IMR-90 (cell line): ENCODE data around the gene PRPS1. TPM values are rescaled to one million over a fixed set of nuclear protein-coding genes. Genes with fewer than 3 reads are reported as not detected.

Experiments used
- ATAC-seq: fragments of 200-7000 bp; cut with Tn5 transposase; 2 replicates; pipeline ENCODE4 v1.9.1; 2020; ENCODE audit warnings: low read depth, mild to moderate bottlenecking, moderate library complexity
- BruUV-seq: library from RNA; stranded (reverse); fragments of 400-500 nt; replicated peaks from 2 replicates; lab custom pipeline; 2021; lab: Mats Ljungman, UMichigan
- CTCF ChIA-PET: fragments of 300-600 bp; formaldehyde crosslinking; extraction: SDS; loops from one replicate; lab custom pipeline; 2021; ENCODE audit warnings: antibody characterized with exemption; lab: Yijun Ruan, JAX
- POLR2A ChIA-PET: fragments of 300-600 bp; sonication (Branson Sonifier 250); formaldehyde crosslinking; loops from one replicate; lab custom pipeline; 2022; ENCODE audit warnings: antibody characterized with exemption; ENCODE audit not compliant: unreplicated experiment; lab: Charles Lee
- DNase-seq: peaks from one replicate; pipeline ENCODE4 v3.0.0; 2013
- H2AFZ ChIP-seq: replicated peaks from 2 replicates; pipeline ENCODE3; 2013; ENCODE audit warnings: low read length, mild to moderate bottlenecking; ENCODE audit not compliant: poor library complexity
- H2AK5ac ChIP-seq: 2 replicates; pipeline ENCODE4 v1.6.1; 2013; ENCODE audit warnings: low read depth, low read length, inconsistent platforms
- H2AK9ac ChIP-seq: replicated peaks from 2 replicates; pipeline ENCODE3; 2013; ENCODE audit warnings: mild to moderate bottlenecking, low read depth, low read length, moderate library complexity; ENCODE audit not compliant: poor library complexity
- H2BK120ac ChIP-seq: 2 replicates; pipeline ENCODE4 v1.6.1; 2013; ENCODE audit warnings: low read depth, low read length, inconsistent platforms
- H2BK15ac ChIP-seq: 3 replicates; pipeline ENCODE4 v1.6.1; 2013; ENCODE audit warnings: low read depth, low read length, inconsistent platforms
- H2BK20ac ChIP-seq: 2 replicates; pipeline ENCODE4 v1.6.1; 2013; ENCODE audit warnings: low read depth, mild to moderate bottlenecking, inconsistent platforms, low read length, moderate library complexity
- H2BK5ac ChIP-seq: 2 replicates; pipeline ENCODE4 v1.6.1; 2013; ENCODE audit warnings: mild to moderate bottlenecking, low read depth, low read length, inconsistent platforms; ENCODE audit not compliant: poor library complexity, severe bottlenecking
- H3K14ac ChIP-seq: replicated peaks from 2 replicates; pipeline ENCODE4 v1.6.1; 2013; ENCODE audit warnings: low read depth, low read length, inconsistent platforms
- H3K18ac ChIP-seq: 2 replicates; pipeline ENCODE4 v1.6.1; 2013; ENCODE audit warnings: low read depth, low read length, control low read depth
- H3K23ac ChIP-seq: 2 replicates; pipeline ENCODE4 v1.6.1; 2013; ENCODE audit warnings: low read depth, low read length, inconsistent platforms
- H3K27ac ChIP-seq: 2 replicates; pipeline ENCODE4 v1.5.1; 2013; ENCODE audit warnings: mild to moderate bottlenecking, control low read depth, low read length; ENCODE audit not compliant: insufficient read depth
- H3K27me3 ChIP-seq: 2 replicates; pipeline ENCODE4 v1.6.1; 2013; ENCODE audit warnings: low read length; ENCODE audit not compliant: control insufficient read depth, insufficient read depth
- H3K36me3 ChIP-seq: 2 replicates; pipeline ENCODE4 v1.6.1; 2013; ENCODE audit warnings: low read length, mixed read lengths; ENCODE audit not compliant: control insufficient read depth, insufficient read depth
- H3K4ac ChIP-seq: 2 replicates; pipeline ENCODE4 v1.6.1; 2013; ENCODE audit warnings: low read depth, low read length, inconsistent platforms
- H3K4me1 ChIP-seq: 2 replicates; pipeline ENCODE4 v1.6.1; 2013; ENCODE audit warnings: low read length, mixed read lengths; ENCODE audit not compliant: control insufficient read depth, insufficient read depth
- H3K4me2 ChIP-seq: 2 replicates; pipeline ENCODE4 v1.6.1; 2013; ENCODE audit warnings: low read depth, mild to moderate bottlenecking, control low read depth, low read length, moderate library complexity
- H3K4me3 ChIP-seq: 2 replicates; pipeline ENCODE4 v1.5.1; 2013; ENCODE audit warnings: low read depth, mild to moderate bottlenecking, control low read depth, low read length, moderate library complexity; ENCODE audit not compliant: insufficient read depth
- H3K56ac ChIP-seq: 2 replicates; pipeline ENCODE4 v1.6.1; 2013; ENCODE audit warnings: low read length, inconsistent platforms; ENCODE audit not compliant: insufficient read depth; ENCODE audit errors: extremely low read depth
- H3K79me1 ChIP-seq, 2 experiments: 2 replicates each; pipeline ENCODE4 v1.6.1; 2013; ENCODE audit warnings: low read length in 2 of 2, inconsistent platforms in 1 of 2, low read depth in 1 of 2
- H3K9ac ChIP-seq: 2 replicates; pipeline ENCODE4 v1.6.1; 2013; ENCODE audit warnings: low read depth, low read length, control low read depth
- H3K9me1 ChIP-seq: 2 replicates; pipeline ENCODE4 v1.6.1; 2013; ENCODE audit warnings: low read length, inconsistent platforms; ENCODE audit not compliant: insufficient read depth
- H3K9me3 ChIP-seq: 2 replicates; pipeline ENCODE4 v1.6.1; 2013; ENCODE audit warnings: low read length; ENCODE audit not compliant: control insufficient read depth, insufficient read depth
- H4K20me1 ChIP-seq: 2 replicates; pipeline ENCODE4 v1.6.1; 2013; ENCODE audit warnings: low read length, inconsistent platforms; ENCODE audit not compliant: insufficient read depth
- H4K5ac ChIP-seq: 2 replicates; pipeline ENCODE4 v1.6.1; 2013; ENCODE audit warnings: mild to moderate bottlenecking, low read depth, low read length, control low read depth
- H4K8ac ChIP-seq, 2 experiments: 2 replicates each; pipeline ENCODE4 v1.6.1; 2013; ENCODE audit warnings: low read depth in 2 of 2, low read length in 2 of 2, control low read depth in 1 of 2, inconsistent platforms in 1 of 2
- H4K91ac ChIP-seq: 2 replicates; pipeline ENCODE4 v1.6.1; 2013; ENCODE audit warnings: low read depth, low read length, inconsistent platforms; ENCODE audit not compliant: insufficient read depth
- BHLHE40 ChIP-seq: fragments of 150-350 bp; IDR thresholded peaks from 2 replicates; pipeline ENCODE4 v1.6.1; 2016; ENCODE audit warnings: mild to moderate bottlenecking, low read depth, low read length
- CEBPB ChIP-seq: IDR thresholded peaks from 2 replicates; pipeline ENCODE4 v1.6.1; 2012; ENCODE audit warnings: low read depth, low read length, improper control_type of control experiment
- CTCF ChIP-seq: conservative IDR thresholded peaks from 2 replicates; pipeline ENCODE4 v1.5.1; 2012; ENCODE audit warnings: mild to moderate bottlenecking, low read depth, low read length, improper control_type of control experiment
- FOS ChIP-seq: fragments of 150-350 bp; IDR thresholded peaks from 2 replicates; pipeline ENCODE4 v1.6.1; 2016; ENCODE audit warnings: low read depth, low read length
- MAFK ChIP-seq: IDR thresholded peaks from 2 replicates; pipeline ENCODE4 v1.6.1; 2012; ENCODE audit warnings: low read depth, low read length, improper control_type of control experiment
- MAZ ChIP-seq: IDR thresholded peaks from 2 replicates; pipeline ENCODE4 v1.6.1; 2012; ENCODE audit warnings: low read depth, mild to moderate bottlenecking, low read length, improper control_type of control experiment, moderate library complexity, borderline replicate concordance
- MXI1 ChIP-seq: IDR thresholded peaks from 2 replicates; pipeline ENCODE4 v1.6.1; 2012; ENCODE audit warnings: low read depth, mild to moderate bottlenecking, low read length, moderate library complexity, borderline replicate concordance
- NFE2L2 ChIP-seq: fragments of 150-350 bp; IDR thresholded peaks from 2 replicates; pipeline ENCODE4 v1.6.1; 2016; ENCODE audit warnings: low read depth, mild to moderate bottlenecking, low read length
- RAD21 ChIP-seq: IDR thresholded peaks from 2 replicates; pipeline ENCODE4 v1.6.1; 2012; ENCODE audit warnings: low read length, improper control_type of control experiment
- RFX5 ChIP-seq: IDR thresholded peaks from 2 replicates; pipeline ENCODE4 v1.8.0; 2012; ENCODE audit warnings: low read depth, mild to moderate bottlenecking, low read length, moderate library complexity
- SMC3 ChIP-seq: fragments of 150-350 bp; IDR thresholded peaks from 2 replicates; pipeline ENCODE4 v1.6.1; 2016; ENCODE audit warnings: low read depth, mild to moderate bottlenecking, antibody characterized with exemption, low read length, moderate library complexity
- USF2 ChIP-seq: fragments of 150-350 bp; IDR thresholded peaks from 2 replicates; pipeline ENCODE4 v1.6.1; 2017; ENCODE audit warnings: mild to moderate bottlenecking, antibody characterized with exemption, low read length, low read depth
- WGBS, 2 experiments: methylation state at CpG; one replicate each; pipeline versions ENCODE4 v1.1.5 to v1.1.7; 2013; ENCODE audit warnings: missing lambda C conversion rate in 2 of 2; ENCODE audit not compliant: insufficient read length in 1 of 2; ENCODE audit errors: extremely low coverage in 2 of 2; 5-methylcytosine and 5-hydroxymethylcytosine counted together
- dilution Hi-C: fragments of 300-500 bp; cut with HindIII; formaldehyde crosslinking; loops from one replicate; pipeline ENCODE4 v1.14.3; 2018; ENCODE audit warnings: low sequenced_read_pairs; ENCODE audit not compliant: unreplicated experiment
- in situ Hi-C: fragments of 300-500 bp; cut with MboI; formaldehyde crosslinking; loops from 3 replicates; pipeline ENCODE4 v1.14.3; 2019; ENCODE audit warnings: low sequenced_read_pairs, inconsistent platforms, mixed read lengths
- intact Hi-C: fragments of 100-400 bp; cut with micrococcal nuclease; formaldehyde crosslinking; loops from 2 replicates; pipeline ENCODE4 v1.10.0; 2022
- polyA plus RNA-seq, 3 experiments: library from polyadenylated mRNA; depleted of rRNA; stranded (reverse); fragments of >200 nt; gene quantifications; 2 replicates each; pipeline ENCODE4 v1.2.3, GENCODE V29; 2012; ENCODE audit warnings: low replicate concordance in 1 of 3
- total RNA-seq: library from RNA; depleted of rRNA; stranded (reverse); fragments of >200 nt; gene quantifications from 2 replicates; pipeline ENCODE4 v1.2.3, GENCODE V29; 2012

The PRPS1 gene
- total and polyA plus RNA-seq, 2 of the 4 experiments (the other 2 are of a cell fraction), result 118 to 137 TPM

- dilution Hi-C loops, result no loop called here
- DNase-seq, result no peak
- no peak overlapping the region for H2BK15ac ChIP-seq
- no peak overlapping the region for H3K23ac ChIP-seq
- H3K14ac ChIP-seq, result no peak overlapping the region
- H2BK20ac ChIP-seq, result no peak overlapping the region
- no peak overlapping the region for H3K4ac ChIP-seq
- H4K91ac ChIP-seq, result no peak overlapping the region
- no TSS peak for BruUV-seq
- no peak overlapping the region for H3K18ac ChIP-seq
- WGBS, 2 experiments, result 80 to 100% methylated on average over 1 to 7 of the region's 12 CpGs
- H3K79me1 ChIP-seq, result peaks cover 0 to 11% of the 10 kb centered on the region in 2 experiments; a peak in 2 of 4 replicates
- no peak overlapping the region for H2AK9ac ChIP-seq
- no peaks in the 10 kb centered on the region for H3K9me1 ChIP-seq
- in situ Hi-C loops, result no loop called here
- H2AFZ ChIP-seq, result no peak overlapping the region
- H4K8ac ChIP-seq, result no peak overlapping the region
- ChIA-PET POLR2A (no interaction called here), CTCF (no interaction called here)
- no peak for ATAC-seq
- no peak overlapping the region for H2AK5ac ChIP-seq
- no peak overlapping the region for H2BK5ac ChIP-seq
- no peak overlapping the region for H2BK120ac ChIP-seq
- no peak overlapping the region for H3K9ac ChIP-seq
- no peak overlapping the region for H3K4me3 ChIP-seq
- H3K56ac ChIP-seq, result no peak overlapping the region
- no peaks in the 10 kb centered on the region for H4K20me1 ChIP-seq
- H3K4me1 ChIP-seq, result no peaks in the 10 kb centered on the region
- intact Hi-C loops, result loop anchor here (10.0 kb wide), 2 partner anchors 632 to 732 kb away; no protein-coding TSS in a partner anchor
- H3K27ac ChIP-seq, result no peak overlapping the region
- no peaks in the 10 kb centered on the region for H3K27me3 ChIP-seq
- no peak overlapping the region for H3K4me2 ChIP-seq
- H4K5ac ChIP-seq, result no peak overlapping the region
- TF ChIP-seq MAFK (no peak), RFX5 (no peak), CTCF (no peak), MAZ (no peak), USF2 (no peak), SMC3 (no peak), RAD21 (no peak), CEBPB (no peak), NFE2L2 (no peak), MXI1 (no peak), FOS (no peak), BHLHE40 (no peak)
- H3K9me3 ChIP-seq, result peaks cover 2% of the 10 kb centered on the region; the same call in 1 of the 2 replicates
- H3K36me3 ChIP-seq, result no peaks in the 10 kb centered on the region
These were observed 1.8 kb upstream of the PRPS1 start for GRCh38 chrX:107626481-107626880.
